HL-60/S4 (cell line): ENCODE measurements around the gene FBXW2.
"Not testable (repeated sequence)": the region's sequence is repeated elsewhere in the genome, so short reads cannot be mapped to it uniquely, and the experiment has no call there.

ENCODE experiments used
- in situ Hi-C: fragments of 300-500 bp; cut with MboI; formaldehyde crosslinking; loops from 2 replicates; pipeline ENCODE4 v1.14.3; 2022; ENCODE audit warnings: low sequenced_read_pairs

Gene FBXW2

DNA sequence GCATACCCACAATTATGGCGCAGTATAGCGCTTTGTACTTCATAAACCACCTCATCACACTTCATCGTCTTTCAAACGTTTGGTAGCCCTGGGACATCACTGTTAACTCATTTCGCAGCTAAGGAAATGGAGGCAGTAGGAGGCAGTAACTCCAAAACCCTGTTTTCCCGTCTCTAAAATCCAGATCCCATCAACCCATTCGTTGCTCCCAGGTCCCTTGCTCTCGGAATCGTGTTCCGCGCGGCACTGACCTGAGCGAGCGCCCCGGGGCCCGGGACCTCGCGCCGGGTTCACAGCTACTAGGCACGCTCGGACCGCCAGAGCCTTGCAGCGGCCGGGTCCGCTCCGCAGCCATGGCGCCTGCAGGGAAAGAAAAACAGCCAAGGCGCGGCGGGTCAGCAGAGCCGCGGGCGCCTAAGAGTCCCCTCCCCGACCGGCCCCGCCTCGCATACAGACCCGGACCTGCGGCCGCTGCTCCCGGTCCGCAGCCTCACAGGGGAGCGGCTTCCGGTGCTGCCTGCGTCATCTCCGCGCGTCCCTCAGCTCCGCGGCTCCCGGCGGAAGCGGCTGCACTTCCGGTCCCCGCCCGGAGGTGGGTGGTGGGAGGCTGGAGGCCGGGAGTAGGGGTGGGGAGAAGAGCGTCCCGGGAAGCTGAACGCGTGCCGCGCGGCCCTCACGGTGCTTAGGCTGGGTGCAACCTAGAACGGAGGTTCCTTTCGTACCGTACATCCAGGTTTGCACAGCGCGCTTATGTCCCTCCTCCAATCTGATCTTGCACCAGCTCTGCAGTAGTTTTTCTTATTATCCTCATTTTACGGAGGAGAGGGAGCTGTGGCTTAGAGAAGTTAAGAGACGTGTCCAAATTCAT is at the start of gene FBXW2:
FBXW2 (minus strand) TSS at position 519 of the 868 bp plus-strand sequence. CDS start 5,158 bp downstream, outside the sequence.
- in situ Hi-C loops, result no loop called here

DNA sequence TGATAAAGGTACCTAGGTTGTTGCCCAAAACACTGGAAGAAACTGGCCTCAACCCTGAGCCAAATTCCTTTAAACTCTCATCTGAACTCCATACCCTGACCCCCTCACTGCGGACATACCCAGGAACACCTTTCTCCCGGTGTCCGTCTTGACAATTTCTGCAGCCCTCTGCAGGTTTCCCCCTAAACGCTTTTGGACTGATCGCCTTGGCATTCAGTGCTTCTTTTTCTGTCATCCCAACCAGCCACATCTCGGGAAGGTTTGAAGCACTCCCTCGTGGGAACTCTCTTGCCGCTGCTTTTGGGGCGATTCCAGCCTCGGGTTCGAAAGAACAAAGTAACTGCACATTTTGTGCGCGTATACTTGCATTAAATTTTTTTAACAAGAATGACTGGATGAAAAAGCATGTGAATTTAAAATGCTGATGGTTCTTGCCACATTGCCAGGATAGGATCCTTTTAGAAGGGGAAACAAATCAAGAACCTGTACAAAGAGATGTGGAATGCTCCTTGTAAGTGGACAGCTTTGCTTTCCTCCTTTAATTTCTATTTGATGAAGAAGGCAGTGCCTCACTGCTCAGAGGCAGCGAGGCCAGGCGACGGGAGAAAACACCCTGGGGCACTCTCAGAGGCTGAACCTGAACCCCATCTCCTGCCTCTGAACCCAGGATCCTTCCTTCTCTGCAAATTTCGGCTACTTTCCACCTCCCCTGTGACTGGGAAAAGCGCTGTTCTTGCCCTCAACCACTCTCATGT is 48.9 kb upstream of the FBXW2 start:
- in situ Hi-C loops, result no loop called here

GRCh38 chr9:120839146-120839545 is 45.9 kb upstream of the FBXW2 start:
- in situ Hi-C loops, result no loop called here

DNA sequence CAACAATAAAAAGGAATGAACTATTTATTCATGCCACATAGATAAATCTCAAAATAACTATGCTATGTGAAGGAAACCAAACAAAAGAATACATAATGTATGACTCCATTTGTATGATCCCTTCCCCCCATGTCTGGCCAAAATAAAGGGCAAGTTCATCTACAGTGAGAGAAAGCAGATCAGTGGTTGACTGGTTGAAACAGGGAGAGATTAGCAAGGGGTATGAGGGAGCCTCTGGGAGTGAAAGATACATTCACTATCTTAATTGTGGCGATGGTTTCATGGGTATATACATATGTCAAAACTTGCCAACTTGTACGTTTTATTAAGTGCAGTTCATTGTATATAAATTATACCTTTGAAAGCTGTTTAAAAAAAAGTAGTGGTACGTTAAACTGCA is 44.7 kb upstream of the FBXW2 start:
- in situ Hi-C loops, result no loop called here

DNA sequence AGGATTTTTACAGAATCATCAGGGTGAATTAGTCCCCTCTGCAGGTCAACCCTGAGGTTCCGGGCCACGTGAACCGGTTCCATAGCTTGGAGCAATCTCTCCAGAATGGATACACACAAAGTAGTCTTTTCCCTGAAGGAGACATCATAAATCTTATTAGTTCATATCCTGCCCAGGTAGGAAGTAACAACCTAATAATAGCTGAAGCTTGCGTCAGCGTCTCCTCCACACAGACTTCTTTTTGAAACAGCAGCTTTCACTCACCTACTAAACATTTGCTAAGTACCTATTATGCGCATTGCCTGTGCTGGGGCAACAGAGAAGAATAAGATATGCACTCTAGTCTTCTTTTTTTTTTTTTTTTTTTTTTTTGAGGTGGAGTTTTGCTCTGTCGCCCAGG is 40.1 kb upstream of the FBXW2 start:
- in situ Hi-C loops, result no loop called here

DNA sequence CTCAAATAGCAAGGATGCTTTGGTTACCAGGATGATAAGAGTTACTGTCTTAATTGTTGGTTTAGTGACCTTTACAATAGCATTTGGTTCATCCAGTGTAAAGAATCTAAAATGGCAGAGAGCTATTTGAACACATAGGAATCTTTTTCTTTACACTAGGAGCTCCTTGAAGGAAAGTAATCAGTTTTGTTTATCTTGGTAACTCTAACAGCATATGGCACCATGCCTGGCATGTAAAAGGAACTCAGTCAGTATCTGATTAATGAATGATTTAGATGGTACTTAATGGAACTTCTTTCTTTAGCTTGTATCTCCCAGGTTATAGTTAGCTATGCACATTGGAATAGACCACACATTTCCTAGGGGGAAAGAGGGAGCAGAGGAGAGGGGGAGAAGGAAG is 39.6 kb upstream of the FBXW2 start:
- in situ Hi-C loops, result no loop called here

DNA sequence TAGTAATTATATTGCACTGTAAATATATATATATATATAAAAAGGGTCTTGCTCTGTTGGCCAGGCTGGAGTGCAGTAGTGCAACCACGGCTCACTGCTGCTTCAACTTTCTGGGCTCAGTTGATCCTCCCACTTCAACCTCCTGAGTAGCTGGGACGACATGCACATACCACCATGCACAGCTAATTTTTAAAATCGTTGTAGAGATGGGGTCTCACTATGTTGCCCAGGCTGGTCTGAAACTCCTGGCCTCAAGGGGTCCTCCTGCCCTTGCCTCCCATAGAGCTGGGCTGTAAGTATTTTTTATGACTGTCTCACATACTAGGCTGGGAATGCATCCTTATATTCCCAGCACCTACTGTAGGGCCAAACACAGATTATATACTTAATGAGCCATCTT is 37.6 kb upstream of the FBXW2 start:
- in situ Hi-C loops, result no loop called here

- in situ Hi-C loops, result no loop called here
Observed at GRCh38 chr9:120830151-120830550, 36.9 kb upstream of the FBXW2 start.

- in situ Hi-C loops, result no loop called here
Observed at GRCh38 chr9:120829650-120830049, 36.4 kb upstream of the FBXW2 start.

- in situ Hi-C loops, result no loop called here
Observed at GRCh38 chr9:120820095-120820494, 26.9 kb upstream of the FBXW2 start.

DNA sequence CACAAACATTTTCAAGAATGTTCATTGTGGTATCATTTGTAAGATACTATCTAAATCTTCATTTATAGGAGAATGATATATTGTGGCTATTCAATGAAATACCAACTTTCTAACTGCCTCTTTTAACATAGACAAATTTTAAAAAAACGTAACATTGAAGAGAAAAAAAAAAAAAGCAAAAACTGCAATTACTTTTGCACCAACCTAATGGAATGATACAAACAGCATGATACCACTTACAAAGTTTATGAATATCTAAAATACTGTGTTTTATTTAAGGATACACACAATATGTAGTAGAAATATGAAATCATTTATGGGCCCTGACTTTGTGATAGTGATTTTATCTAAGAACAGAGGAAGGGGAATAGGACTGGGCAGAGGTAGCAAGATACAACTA is 25.4 kb upstream of the FBXW2 start:
- in situ Hi-C loops, result no loop called here

GRCh38 chr9:120815075-120815474 is 21.9 kb upstream of the FBXW2 start:
- in situ Hi-C loops, result no loop called here

DNA sequence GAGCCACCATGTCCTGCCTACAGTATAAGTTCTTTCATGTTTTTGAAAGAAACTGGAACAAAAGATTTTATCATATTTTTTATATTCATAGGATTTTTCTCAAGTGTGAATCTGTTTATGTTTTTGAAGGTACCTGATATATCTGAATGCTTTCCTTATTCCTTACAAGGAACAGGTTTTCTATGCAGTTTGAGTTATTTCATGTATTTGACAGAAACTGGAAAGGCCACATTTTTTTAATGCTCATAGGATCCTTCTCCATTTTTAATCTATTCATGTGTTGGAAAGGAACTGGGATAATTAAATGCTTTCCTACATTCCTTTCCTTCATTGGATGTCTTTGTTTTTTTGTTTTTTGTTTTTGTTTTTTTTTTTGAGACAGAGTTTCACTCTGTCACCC is 15.7 kb upstream of the FBXW2 start:
- in situ Hi-C loops, result no loop called here

GRCh38 chr9:120807607-120808379 is 14.6 kb upstream of the FBXW2 start:
- in situ Hi-C loops, result no loop called here

DNA sequence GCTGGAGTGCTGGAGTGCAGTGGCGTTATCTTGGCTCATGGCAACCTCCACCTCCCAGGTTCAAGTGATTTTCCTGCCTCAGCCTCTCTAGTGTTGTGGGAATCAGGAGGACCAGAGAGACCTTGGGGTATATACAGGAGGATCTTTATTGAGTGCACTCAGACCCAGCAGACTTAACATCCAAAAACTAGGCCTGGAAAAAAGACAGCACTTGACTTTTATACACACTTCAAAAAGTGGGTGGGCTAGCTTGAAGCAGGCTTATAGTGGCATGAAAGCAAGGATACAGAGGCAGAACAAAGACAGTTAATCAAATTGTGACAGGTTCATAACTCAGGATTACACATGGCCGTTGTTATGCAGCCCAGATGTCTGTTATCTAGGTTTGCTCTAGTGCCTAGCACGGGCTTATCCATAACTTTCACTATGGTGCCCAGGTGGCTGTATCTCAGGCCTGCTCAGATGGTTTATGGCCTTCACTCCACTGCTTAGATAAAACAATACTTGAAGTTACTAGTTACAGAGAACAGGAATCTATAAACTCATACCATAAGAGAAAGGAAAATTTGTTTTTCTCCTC is 11.7 kb upstream of the FBXW2 start:
- in situ Hi-C loops, result not testable (repeated sequence)

DNA sequence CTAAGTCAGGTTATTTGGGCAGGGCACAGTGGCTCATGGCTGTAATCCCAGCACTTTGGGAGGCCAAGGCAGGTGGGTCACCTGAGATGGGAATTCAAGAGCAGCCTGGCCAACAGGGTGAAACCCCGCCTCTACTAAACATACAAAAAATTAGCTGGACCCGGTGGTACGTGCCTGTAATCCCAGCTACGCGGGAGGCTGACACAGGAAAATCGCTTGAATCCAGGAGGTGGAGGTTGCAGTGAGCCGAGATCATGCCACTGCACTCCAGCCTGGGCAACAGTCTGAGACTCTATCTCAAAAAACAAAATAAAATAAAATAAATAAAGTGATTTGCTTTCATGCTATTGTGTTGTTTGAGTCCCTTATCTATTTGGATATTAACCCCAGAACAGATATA is 8.2 kb upstream of the FBXW2 start:
- in situ Hi-C loops, result no loop called here

- in situ Hi-C loops, result no loop called here
Observed at GRCh38 chr9:120791161-120791560, 2.1 kb downstream of the FBXW2 start.

- in situ Hi-C loops, result no loop called here
Observed at GRCh38 chr9:120787933-120788332, 5.3 kb downstream of the FBXW2 start.

DNA sequence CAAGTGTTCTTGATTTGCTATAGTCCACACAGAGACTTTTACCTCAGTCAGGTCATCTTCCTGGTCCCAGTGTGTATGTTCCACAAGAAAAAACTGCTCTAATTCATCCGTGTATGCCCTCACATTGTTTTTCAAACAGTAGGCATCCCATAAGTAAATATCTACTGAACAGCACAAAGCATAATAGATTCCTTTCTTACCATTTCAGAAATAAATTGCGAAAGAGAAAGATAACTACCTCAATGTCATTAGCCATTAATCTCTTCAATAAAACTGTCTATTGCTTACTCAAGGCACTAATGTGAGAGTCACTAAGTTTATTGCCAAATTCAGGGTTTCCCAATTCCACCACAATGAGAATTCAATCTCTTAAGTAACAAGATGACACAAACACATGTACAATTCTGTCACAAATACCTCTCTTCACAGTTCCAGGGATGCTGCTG is 9.6 kb downstream of the FBXW2 start:
- in situ Hi-C loops, result no loop called here

DNA sequence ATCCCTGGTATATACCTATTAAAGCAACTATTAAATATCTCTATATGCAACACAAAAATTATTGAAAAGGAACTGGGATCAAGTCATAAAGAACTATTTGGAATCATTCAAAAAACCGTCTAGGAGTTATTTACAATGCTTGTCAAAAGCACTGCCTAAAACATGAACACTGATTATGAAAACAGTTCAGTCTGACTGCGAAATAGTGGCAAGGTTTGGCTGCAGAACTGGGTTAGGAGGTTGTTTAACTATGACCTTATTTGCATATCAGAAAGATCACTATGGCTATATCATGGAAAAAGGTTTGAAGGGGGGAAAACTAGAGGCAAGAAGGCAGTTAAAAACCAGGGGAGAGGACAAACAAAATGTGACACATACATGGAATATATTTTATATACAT is 12.0 kb downstream of the FBXW2 start:
- in situ Hi-C loops, result no loop called here

DNA sequence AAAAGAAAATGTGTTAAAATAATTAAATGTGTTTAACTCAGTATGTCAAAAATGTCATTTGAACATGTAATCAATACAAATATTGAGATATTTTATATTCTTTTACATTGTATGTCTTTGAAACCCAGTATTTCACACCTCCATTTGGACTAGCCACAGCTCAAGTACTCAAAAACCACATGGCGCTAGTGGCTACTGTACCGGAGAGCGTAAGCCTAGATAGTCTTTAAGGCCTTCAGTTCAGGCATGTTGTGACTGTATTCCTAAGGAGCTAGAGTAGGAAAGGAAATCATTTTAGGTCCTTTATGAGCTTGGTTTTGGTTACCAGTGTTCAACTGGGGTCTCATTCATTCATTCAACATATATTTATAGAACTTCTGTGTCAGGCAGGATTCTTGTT is 12.8 kb downstream of the FBXW2 start:
- in situ Hi-C loops, result no loop called here
